Upper lobe of right lung (tissue), 1 donor: ENCODE measurements around the gene KANSL1. TPM values are rescaled to one million over a fixed set of nuclear protein-coding genes. Genes with fewer than 3 reads are reported as not detected.
"Not testable (repeated sequence)": the region's sequence is repeated elsewhere in the genome, so short reads cannot be mapped to it uniquely, and the experiment has no call there.

ENCODE experiments used
- ATAC-seq: fragments of 200-7000 bp; cut with Tn5 transposase; one replicate; pipeline ENCODE4 v1.9.1; 2020; ENCODE audit warnings: mild to moderate bottlenecking, moderate library complexity
- DNase-seq: peaks from one replicate; pipeline ENCODE4 v3.0.0-alpha.2; 2020
- H3K27ac ChIP-seq: fragments of 200-600 bp; one replicate; pipeline ENCODE4 v1.8.0; 2022
- H3K27me3 ChIP-seq: fragments of 200-600 bp; one replicate; pipeline ENCODE4 v1.8.0; 2022; ENCODE audit warnings: mild to moderate bottlenecking
- H3K36me3 ChIP-seq: fragments of 200-600 bp; one replicate; pipeline ENCODE4 v1.8.0; 2022
- H3K4me1 ChIP-seq: fragments of 200-600 bp; one replicate; pipeline ENCODE4 v1.8.0; 2022
- H3K4me3 ChIP-seq: fragments of 200-600 bp; one replicate; pipeline ENCODE4 v1.8.0; 2022; ENCODE audit warnings: mild to moderate bottlenecking
- H3K9me3 ChIP-seq: fragments of 200-600 bp; one replicate; pipeline ENCODE4 v1.8.0; 2022
- CTCF ChIP-seq: fragments of 200-600 bp; IDR thresholded peaks from one replicate; pipeline ENCODE4 v1.8.0; 2022; ENCODE audit warnings: antibody characterized with exemption
- intact Hi-C: fragments of 100-400 bp; cut with DNase I; formaldehyde crosslinking; loops from one replicate; pipeline ENCODE4 v1.11.0; 2022
- total RNA-seq: library from RNA; stranded (reverse); fragmentation: NEBNext Ultra II Directional; extraction: Animal tissue kit (Norgen Biotek cat#: 25700); gene quantifications from one replicate; pipeline ENCODE4 v1.2.1, GENCODE V29; 2021
- donor health status: DM: no; HTN: yes; CAD: no; lungs with severe emphysema.

The KANSL1 gene
- total RNA-seq, 1 donor from 2014 or later = 69.8 TPM

GRCh38 chr17:46099865-46100264, 93.4 kb downstream of the KANSL1 start:
- TF ChIP-seq CTCF = no peak
- intact Hi-C loops = no loop called here
- Histone ChIP-seq H3K4me3 (no peak overlapping the region), H3K4me1 (peaks cover 46% of the 10 kb centered on the region), H3K36me3 (no peaks in the 10 kb centered on the region), H3K27ac (no peak overlapping the region), H3K9me3 (no peaks in the 10 kb centered on the region), H3K27me3 (no peaks in the 10 kb centered on the region)
- ATAC-seq (no peak), DNase-seq (no peak)

GRCh38 chr17:46097497-46097896, 95.7 kb downstream of the KANSL1 start:
- H3K36me3 ChIP-seq = peaks cover 16% of the 10 kb centered on the region
- peaks cover 42% of the 10 kb centered on the region for H3K4me1 ChIP-seq
- no peak overlapping the region for H3K27ac ChIP-seq
- no peak overlapping the region for H3K4me3 ChIP-seq
- no peak for TF ChIP-seq CTCF
- DNase-seq (no peak), ATAC-seq (peak; percentile 51)
- intact Hi-C loops = no loop called here
- no peaks in the 10 kb centered on the region for H3K27me3 ChIP-seq
- no peaks in the 10 kb centered on the region for H3K9me3 ChIP-seq

DNA sequence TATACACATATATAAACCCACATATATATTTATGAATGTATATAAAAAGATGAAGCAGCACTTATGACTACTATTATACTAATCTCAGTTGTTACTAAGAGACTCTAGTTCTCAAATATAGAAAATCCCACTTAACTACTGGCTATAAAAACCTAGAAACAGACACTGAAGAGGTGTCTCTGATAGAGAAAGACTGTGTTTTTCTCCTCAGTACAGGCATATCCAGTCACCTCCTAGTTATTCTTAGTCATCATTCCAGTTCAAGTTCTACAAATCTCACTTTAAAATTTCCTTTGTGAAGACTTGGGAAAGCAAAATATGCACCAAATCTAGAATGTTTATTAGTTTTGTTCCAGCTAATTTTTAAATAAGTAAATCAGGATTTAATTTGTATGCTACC, 100.2 kb downstream of the KANSL1 start:
- H3K9me3 ChIP-seq = no peaks in the 10 kb centered on the region
- no peak overlapping the region for H3K4me3 ChIP-seq
- intact Hi-C loops = no loop called here
- H3K36me3 ChIP-seq = peaks cover 16% of the 10 kb centered on the region
- no peak for TF ChIP-seq CTCF
- no peaks in the 10 kb centered on the region for H3K27me3 ChIP-seq
- ATAC-seq = no peak
- H3K4me1 ChIP-seq = peaks cover 21% of the 10 kb centered on the region
- no peak for DNase-seq
- no peak overlapping the region for H3K27ac ChIP-seq

GRCh38 chr17:46090871-46091270, 102.4 kb downstream of the KANSL1 start:
- Histone ChIP-seq H3K27ac (no peak overlapping the region), H3K36me3 (peaks cover 25% of the 10 kb centered on the region), H3K4me1 (peaks cover 11% of the 10 kb centered on the region), H3K9me3 (no peaks in the 10 kb centered on the region), H3K4me3 (no peak overlapping the region), H3K27me3 (no peaks in the 10 kb centered on the region)
- no peak for ATAC-seq
- intact Hi-C loops = no loop called here
- no peak for DNase-seq
- no peak for TF ChIP-seq CTCF

DNA sequence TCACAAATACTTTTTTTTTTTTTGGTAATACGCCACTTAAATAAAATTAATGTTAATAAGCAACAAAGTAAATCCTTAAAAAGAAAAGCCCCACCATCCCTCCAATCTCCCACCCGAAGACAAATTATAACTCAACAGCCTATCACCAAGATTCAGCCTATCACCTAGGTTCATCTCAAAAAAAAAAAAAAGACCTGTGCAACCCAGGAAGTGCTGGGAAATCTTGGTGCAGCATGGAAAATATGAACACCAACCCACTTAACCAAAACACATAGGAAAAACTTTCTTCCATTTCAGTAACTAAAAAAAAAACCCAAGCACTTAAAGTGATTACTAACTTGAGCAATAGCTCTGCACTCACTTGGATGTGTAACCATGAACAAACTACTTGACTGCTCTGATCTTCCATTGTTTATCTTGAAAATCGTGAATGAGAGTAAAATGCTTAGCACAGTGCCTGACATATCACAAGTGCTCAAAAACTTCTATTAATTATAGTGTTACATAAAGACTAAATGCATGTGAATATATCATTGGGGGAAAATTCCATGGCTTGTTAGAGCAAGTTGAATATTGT, 103.8 kb downstream of the KANSL1 start:
- no peak overlapping the region for H3K4me3 ChIP-seq
- H3K36me3 ChIP-seq = peaks cover 25% of the 10 kb centered on the region
- no peak for DNase-seq
- ATAC-seq = peak; percentile 48
- no peaks in the 10 kb centered on the region for H3K27me3 ChIP-seq
- H3K4me1 ChIP-seq = peaks cover 11% of the 10 kb centered on the region
- H3K9me3 ChIP-seq = no peaks in the 10 kb centered on the region
- H3K27ac ChIP-seq = no peak overlapping the region
- intact Hi-C loops = no loop called here
- TF ChIP-seq CTCF = no peak

GRCh38 chr17:46088595-46088994, 104.6 kb downstream of the KANSL1 start:
- no peak for TF ChIP-seq CTCF
- intact Hi-C loops = no loop called here
- H3K4me1 ChIP-seq = peaks cover 11% of the 10 kb centered on the region
- H3K9me3 ChIP-seq = no peaks in the 10 kb centered on the region
- H3K27me3 ChIP-seq = no peaks in the 10 kb centered on the region
- DNase-seq (no peak), ATAC-seq (no peak)
- no peak overlapping the region for H3K27ac ChIP-seq
- peaks cover 17% of the 10 kb centered on the region for H3K36me3 ChIP-seq
- no peak overlapping the region for H3K4me3 ChIP-seq

- H3K27ac ChIP-seq, intact Hi-C loops, DNase-seq, H3K4me3 ChIP-seq, H3K9me3 ChIP-seq, H3K36me3 ChIP-seq, ATAC-seq, H3K27me3 ChIP-seq: not testable (repeated sequence)
- H3K4me1 ChIP-seq = peaks cover 11% of the 10 kb centered on the region
These were observed 105.4 kb downstream of the KANSL1 start for GRCh38 chr17:46087871-46088270.
